SK-N-MC (cell line): ENCODE measurements around the gene IMMP2L.

ENCODE experiments used
- EZH2 ChIP-seq: fragments of 200-600 bp; sonication (generic); IDR thresholded peaks from one replicate; pipeline ENCODE4 v1.6.1; 2017; ENCODE audit warnings: antibody characterized with exemption
- POLR2AphosphoS5 ChIP-seq: IDR thresholded peaks from 2 replicates; pipeline ENCODE4 v1.6.1; 2012; ENCODE audit warnings: mild to moderate bottlenecking, low read depth, low read length, borderline replicate concordance

GRCh38 chr7:111516612-111517011 lies 45.7 kb downstream of the IMMP2L start:
- no peak for TF ChIP-seq EZH2
- TF ChIP-seq POLR2AphosphoS5: no peak
